HG03521 (cell line): ENCODE results near the gene PRSS36.
"Not testable (repeated sequence)": the region's sequence is repeated elsewhere in the genome, so short reads cannot be mapped to it uniquely, and the experiment has no call there.

Source experiments
- ATAC-seq: cut with Tn5 transposase; IDR thresholded peaks from one replicate; pipeline ENCODE4 v1.9.1; 2021; ENCODE audit warnings: mild to moderate bottlenecking, moderate library complexity; ENCODE audit not compliant: unreplicated experiment

Gene PRSS36

DNA sequence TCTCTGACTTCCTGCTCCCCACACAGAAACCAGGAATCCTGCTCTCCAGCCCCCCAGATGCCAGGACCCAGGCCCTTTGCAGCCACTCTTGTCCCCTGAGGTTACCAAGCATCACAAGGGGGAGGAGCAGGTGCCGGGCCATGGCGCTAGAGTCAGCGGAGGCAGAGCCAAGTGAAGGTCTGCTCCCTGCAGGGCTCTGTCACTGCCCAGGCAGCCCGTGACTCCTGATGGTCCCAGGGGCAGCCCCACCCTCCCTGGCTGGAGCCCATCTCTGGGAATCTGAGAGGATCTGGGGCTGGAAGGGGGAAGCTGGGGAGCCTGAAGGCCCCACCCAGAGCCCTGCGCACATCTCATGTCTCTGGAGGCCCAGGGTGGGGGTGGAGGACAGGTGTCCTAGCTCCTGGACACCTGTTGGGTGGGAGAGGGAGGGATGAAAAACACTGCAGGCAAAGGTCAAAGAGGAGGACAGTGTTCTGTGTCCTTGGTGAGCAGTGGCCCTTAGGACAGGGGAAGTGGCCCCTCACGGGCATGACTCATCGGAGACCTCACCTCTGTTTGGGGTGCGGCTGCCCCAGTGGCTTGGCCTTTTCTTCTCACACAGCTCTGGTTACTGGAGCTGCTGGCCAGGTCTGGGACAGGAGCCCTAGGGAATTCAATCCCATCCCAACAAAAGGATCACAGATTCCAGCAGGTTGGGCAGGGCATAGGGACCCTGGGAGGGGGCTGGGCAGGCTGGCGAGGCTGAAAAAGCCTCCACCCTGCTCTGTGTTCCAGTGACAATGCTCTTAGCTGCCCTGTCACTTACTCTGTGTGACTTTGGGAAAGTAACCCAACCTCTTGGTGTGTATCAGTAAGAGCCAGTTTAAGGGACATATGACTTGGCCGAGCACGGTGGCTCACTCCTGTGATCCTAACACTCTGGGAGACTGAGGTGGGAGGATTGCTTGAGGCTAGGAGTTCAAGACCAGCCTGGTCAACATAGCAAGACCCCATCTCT, at the start of gene PRSS36:
PRSS36 (minus strand) TSS at position 173 of the 997 bp plus-strand sequence; CDS start at position 142, 31 bp downstream.
- no peak for ATAC-seq

DNA sequence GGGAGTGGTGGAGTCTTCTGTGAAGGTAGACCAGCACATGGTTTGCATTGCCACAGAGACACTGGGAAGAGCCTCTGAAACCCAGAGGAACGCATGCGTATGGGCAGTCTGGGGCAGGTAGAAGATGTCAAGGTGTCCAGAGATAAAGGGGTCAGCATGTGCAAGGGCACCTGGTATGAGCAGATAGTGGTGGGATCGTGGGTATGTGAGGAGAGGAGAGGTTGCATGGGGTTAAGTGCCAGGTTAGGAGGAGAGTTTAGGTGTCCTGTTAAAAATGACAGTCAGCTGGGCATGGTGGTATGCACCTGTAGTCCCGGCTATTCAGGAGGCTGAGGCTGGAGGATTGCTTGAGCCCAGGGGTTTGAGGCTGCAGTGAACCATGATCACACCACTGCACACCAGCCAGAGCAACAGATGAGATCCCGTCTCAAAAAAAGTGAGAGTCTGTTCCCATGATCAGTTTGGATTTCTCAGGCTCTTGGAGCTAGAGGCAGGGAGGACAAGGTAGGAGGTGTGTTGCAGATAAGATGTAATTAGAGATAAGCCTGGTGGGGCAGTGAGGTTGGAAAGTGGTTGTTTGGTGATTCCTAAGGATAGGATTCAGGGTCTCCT, 49.7 kb upstream of the PRSS36 start:
- ATAC-seq: no peak

DNA sequence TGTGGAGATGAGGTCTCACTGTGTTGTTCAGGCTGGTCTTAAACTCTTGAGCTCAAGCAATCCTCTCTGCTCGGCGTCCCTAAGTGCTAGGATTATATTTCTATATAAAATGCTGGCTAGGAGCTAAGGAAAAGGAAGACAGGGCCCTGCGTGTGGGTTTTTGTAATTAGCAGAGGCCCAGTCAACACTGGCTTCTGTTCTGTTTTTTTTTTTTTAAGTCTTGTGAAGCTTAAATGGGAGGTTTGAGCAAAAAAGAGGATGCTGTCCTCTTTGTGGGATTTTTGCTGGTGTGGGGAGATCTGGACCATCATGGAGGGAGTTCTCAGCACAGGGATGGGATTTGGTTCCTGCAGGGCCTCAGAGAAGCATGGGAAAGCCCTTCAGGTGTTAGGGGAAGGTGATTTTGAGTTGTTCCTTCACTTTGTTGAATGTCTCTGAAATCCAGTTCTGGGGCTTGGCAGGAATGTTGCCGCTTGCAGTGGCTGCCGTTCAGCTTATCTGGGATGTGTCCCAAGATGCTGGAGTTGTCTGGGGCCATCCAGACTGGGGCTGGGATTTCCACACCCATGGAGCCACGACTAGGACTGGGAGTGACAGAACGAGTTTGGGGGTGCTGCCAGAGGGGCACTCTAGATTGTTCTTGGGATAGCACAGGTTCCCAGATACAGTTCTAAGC, 48.5 kb upstream of the PRSS36 start:
- no peak for ATAC-seq

DNA sequence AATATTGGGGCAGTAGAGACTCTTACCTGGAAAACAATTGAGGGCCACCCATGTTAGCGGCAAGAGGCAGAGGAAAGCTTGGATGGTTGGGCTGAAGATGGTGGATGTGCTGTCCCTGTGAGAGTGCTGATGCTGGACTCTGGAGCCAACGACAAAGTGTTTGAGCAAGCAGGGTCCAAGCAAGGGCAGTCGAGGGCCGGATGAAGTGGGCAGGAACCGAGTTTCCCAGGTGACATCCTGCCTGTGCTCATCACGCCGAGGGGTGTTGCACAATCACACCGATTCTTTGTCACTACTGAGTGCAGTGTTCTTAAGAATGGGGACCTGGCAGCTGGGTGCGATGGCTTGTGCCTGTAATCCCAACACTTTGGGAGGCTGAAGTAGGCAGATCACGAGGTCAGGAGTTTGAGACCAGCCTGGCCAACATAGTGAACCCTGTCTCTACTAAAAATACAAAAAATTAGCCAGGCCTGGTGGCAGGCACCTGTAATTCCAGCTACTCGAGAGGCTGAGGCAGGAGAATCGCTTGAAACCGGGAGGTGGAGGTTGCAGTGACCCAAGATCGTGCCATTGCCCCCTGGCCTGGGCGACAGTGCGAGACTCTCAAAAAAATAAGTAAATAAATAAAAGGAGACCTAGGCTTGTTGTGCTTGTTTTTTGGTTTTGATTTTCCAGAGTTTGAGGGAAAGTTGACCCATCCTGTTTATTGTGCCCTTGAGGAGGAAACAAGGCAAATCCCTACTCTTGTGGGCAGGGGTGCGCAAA, 46.6 kb upstream of the PRSS36 start:
- ATAC-seq: no peak

DNA sequence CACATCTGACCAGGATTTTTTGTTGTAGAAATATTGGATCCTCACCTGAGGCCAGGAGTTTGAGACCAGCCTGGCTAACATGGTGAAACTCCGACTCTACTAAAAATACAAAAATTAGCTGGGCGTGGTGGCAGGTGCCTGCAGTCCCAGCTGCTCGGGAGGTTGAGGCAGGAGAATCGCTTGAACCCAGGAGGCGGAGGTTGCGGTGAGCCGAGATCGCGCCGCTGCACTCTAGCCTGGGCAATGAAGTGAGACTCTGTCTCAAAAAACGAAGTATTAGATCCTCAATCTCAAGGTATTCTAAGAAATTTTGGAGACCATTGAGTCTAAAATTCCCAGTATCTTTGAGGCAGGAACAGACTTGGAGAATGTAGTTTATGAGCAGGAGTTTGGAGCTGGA, 46.0 kb upstream of the PRSS36 start:
- ATAC-seq: not testable (repeated sequence)

DNA sequence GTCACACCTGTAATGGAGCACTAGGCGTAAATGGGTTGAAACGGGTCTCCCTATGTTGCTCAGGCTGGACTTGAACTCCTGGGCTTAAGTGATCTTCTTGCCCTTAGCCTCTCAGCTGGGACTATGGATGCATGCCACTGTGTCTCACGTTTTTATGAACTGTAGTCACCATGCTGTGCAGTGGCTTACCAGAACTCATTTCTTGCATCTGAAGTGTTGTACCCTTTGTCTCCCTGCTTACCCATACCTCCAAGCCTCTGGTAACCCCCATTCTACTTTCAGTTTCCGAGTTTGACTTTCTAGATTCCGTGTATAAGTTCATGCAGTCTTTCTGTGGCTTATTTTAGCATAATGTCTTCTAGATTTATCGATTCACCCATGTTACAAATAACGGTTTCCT, 45.0 kb upstream of the PRSS36 start:
- ATAC-seq: no peak

DNA sequence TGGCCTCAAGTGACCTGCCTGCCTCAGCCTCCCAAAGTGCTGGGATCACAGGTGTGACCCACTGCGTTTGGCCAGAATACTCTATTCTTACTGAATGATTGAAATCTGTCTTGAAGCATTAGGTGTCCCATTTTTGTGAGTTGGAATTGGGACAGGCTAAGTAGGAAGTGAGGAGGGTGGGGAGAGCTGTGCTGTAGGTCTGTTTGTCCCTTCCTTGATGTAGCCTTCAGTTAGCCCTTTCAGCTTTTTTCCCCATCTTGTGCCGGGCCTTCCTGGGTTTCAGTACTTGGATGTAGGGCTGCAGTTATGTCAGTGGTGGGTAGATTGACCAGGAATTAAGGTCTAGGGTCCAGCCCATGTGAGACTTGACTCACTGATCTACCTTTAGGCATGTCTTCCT, 44.0 kb upstream of the PRSS36 start:
- no peak for ATAC-seq

DNA sequence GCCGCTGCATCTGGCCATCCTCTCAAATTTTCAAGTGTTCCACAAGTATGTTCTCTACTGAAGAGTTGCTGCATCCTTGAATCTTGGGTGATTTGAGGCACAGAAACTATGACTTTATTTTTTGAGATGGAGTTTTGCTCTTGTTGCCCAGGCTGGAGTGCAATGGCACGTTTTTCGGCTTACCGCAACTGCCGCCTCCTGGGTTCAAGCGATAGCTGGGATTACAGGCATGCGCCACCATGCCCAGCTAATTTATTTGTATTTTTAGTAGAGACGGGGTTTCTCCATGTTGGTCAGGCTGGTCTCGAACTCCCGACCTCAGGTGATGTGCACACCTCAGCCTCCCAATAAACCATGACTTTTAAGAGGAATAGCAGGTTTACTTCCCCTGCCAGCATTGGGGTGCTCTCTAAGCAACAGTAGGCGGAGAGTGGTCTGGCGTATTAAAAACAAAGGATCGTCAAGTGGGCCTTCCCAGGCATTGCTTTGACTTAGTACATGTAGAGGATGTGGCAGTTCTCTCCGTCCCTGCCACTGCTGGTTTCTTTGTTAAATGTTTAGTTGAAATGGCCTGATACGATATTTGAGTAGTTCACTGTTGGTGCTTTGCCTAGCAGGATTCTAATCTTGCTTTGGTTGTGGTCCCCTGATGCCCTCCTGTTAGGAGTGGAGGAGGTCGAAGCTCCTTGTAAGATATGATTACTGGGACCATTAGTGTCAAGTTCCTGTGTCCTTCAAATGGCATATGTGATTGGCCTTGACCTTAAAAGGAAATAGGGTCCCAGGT, 43.2 kb upstream of the PRSS36 start:
- ATAC-seq: no peak

DNA sequence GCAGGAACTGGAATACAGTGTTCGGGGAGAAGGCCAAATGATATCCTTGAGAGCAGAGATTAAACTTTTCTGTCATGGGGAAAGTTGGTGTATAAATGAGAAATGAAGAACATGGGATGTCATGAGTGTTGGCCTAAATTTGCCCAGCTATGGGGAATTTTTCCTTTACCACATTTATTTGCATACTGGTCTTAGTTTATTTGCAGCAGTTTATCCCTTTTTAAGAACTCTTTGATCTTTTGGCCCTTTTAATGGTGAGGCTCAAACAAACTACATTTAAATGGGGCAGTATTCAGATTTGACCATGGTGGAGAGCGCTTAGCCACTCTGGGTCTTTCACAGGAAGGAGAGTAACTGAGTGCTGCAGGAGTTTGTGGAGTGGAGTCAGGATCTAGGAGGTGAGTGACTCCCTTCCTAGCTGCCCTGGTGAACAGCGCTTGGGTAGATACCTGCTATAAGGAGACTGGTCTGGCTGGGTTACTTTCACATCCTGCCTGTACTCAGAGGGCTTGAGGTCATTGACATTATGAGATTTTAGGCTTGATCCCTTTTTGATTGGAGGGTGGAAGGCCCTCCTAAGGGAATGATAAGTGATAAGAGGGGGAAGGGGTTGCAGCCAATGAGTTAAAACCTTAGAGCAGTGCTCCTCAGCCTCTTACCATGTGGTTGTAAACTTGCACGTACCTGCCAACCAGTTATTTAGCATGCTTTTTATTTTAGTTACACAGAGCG, 42.0 kb upstream of the PRSS36 start:
- ATAC-seq: no peak

DNA sequence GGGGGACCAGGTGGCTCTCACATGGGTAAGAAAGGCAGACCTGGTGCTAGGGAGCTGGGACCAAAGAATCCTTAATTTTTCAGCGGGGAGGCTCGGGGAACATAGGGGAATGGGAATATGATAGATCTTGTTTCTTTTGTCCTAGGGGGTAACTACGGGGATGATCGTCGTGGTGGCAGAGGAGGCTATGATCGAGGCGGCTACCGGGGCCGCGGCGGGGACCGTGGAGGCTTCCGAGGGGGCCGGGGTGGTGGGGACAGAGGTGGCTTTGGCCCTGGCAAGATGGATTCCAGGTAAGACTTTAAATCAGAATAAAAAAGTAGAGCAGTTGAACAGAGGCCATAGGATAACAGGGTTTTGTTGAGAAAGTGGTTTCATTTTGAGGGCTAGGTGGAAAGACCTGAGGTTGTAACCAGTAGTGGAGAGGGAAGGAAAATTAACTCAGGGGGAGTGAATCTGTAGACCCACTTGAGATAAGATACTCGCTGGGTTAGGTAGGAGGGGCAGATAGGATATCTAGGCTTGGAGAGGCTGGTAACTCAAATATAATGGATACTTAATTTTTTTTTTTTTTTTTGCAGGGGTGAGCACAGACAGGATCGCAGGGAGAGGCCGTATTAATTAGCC, 41.1 kb upstream of the PRSS36 start:
- ATAC-seq: no peak

DNA sequence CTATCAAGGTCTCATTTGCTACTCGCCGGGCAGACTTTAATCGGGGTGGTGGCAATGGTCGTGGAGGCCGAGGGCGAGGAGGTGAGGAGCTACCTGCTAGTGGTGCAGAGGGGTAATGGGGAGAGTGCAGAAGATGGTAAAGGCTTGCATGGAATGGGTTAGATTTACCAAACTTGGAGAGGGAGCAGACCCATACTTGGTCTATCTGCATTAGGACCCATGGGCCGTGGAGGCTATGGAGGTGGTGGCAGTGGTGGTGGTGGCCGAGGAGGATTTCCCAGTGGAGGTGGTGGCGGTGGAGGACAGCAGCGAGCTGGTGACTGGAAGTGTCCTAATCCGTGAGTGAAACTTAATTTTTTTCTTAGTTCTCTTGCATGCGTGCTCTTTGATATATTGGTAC, 40.2 kb upstream of the PRSS36 start:
- no peak for ATAC-seq

DNA sequence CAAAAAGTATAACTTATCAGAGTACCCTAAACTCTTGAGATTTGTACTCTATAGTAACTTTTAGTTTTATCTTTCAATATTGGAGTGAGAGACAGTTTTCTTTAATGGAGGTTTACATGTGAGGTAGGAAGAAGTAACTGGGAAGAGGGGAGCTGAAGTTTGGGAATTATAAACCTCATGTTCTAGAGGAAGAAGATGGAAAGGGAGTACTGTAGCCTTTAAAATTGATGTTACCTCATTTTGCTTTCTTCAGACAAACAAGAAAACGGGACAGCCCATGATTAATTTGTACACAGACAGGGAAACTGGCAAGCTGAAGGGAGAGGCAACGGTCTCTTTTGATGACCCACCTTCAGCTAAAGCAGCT, 39.5 kb upstream of the PRSS36 start:
- ATAC-seq: no peak

DNA sequence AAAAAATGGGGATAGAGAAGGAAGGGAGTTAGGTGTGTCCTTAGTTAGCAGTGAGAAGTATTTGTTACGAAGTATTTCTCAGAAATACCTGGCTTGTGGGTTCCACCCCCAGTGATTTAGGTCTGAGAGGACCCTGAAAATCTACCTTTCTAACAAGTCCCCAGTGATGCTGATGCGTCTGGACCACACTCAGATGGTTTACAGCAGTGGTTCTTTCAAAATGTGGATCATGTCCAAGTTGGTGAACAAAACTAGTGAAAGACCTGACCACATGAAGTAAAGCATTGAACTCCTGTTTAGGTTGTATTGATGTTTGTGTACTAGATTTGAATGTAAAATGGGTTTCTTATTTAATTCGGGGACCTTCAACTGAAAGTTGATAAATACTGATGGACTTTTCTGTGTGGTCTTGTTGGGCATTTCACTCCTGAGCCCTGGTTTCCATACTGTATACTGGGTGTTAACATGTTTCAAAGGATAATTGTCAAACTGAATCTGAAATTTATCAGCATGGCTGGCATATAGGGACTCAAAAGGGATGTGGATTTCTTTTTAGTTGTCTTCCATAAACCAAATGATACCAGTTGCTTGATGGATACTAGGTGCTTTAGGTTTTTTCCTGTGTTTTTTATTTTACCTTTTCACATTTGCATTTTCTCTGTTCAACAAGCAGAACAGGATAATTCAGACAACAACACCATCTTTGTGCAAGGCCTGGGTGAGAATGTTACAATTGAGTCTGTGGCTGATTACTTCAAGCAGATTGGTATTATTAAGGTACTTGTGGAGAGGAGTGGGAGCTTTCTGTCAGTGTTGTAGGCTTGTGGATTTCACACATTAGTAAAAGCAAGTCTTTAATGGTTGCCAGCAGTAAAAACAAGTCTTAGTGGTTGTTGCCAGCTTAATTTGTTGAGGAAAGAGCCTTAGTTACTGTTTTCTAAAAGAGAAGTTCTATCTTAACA, 38.9 kb upstream of the PRSS36 start:
- no peak for ATAC-seq

DNA sequence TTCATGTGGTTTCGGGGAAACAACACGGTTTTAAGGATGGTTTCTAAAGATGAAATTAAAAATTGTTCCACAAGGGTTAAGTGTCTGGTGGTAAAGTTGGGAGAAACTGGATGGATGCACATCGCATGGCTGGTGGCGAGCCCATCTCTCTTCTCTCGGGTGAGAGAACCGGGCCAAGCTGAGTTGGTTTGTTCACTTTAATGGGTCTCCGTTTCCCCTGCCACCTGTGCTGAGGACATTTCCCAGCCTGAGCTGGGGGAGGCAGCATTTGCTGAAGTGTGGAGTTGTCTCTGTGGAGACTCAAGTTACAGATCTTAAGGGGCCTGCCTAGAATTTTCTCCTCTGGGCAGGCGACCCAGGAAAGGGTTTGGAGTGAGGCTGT, 37.9 kb upstream of the PRSS36 start:
- ATAC-seq: no peak

DNA sequence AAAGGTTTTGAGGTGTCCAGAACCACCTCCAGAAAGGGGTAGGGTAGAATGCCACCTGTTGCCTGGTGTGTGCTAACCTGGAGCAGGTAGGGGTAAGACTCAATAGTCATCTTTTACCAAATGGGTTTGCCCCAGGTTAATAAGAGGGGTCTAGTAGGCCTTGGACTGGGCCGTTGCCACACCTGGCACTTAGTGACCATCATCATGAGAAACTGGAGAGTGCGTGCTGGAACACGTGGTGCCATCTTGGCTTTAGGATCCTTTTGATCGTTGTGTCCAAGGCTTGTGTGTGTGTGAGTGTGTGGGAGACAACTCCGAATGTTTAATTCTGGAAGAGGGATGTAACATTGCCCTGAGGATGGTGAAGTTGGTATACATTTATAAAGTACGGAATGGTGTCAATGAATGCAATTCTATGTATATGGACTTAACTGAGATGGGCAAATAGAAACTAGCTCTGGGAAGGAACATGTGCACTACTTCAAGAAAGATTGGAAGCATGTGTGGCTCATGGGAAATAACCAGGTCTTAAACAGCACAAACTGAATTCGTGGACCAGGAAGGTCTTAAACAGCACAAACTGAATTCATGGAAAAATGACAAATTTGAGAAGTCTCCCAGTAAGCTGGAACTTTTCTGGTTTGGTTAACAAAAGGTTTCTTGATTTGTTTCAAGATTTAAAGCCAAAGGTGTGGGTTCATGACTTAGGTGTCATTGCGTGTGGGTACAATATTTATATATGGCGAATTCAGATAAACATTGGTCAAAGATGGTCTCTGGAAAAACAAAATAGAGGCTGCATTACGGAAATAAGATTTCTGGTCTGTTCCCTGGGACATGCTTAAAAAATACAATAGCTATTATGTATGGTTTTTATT, 37.3 kb upstream of the PRSS36 start:
- no peak for ATAC-seq

DNA sequence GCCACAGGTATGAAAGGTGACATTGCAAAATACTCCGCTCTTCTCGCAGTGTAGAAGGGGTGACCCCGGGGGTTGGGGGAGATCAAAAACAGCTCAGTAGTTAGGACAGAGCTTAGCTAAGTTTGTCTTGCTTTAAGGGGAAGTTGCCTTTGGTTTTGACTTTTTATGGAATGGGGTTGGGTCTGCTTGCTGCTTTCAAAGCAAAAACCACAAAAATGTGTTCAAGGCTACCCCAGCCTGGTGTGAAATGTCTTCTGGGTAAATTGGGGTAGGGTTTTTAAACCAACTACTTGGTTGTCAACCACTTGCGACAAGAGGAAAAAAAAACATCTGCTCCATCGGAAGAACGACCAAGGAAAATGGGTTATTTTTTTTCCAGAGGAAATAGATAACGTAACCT, 36.3 kb upstream of the PRSS36 start:
- ATAC-seq: no peak

DNA sequence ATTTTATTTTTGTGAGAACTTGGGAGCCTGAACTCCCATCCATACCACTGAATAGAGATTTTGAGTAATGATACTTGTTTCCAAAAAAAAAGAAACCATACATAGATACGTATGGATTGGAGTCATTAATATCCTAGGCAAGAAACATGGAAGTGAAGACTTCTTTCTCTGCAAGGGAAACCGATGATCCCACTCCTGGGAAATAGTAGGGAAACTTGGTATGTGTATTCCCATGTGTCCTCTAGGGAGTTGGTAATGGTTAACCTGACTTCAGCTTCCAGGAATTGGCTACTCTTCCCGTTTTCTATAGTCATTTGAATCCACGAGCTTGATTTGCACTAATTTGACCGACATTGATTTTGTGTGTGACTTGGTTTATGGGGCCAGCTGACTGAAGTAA, 35.5 kb upstream of the PRSS36 start:
- ATAC-seq: no peak
